Fibroblast of the aortic adventitia (primary cell): ENCODE results near the gene SHKBP1. TPM values are rescaled to one million over a fixed set of nuclear protein-coding genes. Genes with fewer than 3 reads are reported as not detected.

Experiments
- DNase-seq: peaks from one replicate; pipeline ENCODE4 v3.0.0-alpha.2; 2010; ENCODE audit warnings: low read depth
- H3K4me3 ChIP-seq: 2 replicates; pipeline ENCODE4 v1.5.1; 2011; ENCODE audit warnings: low read depth, mild to moderate bottlenecking, control low read depth, low read length, moderate library complexity
- total RNA-seq: library from RNA; depleted of rRNA; stranded (reverse); fragments of >200 nt; gene quantifications from 2 replicates; pipeline ENCODE4 v1.2.3, GENCODE V29; 2012; ENCODE audit warnings: low replicate concordance
- TF ChIP-seq, protein P1 (sequence below): IDR thresholded peaks from 2 replicates; pipeline ENCODE4 v1.5.1; 2011; ENCODE audit warnings: mild to moderate bottlenecking, low read length, control low read depth, inconsistent platforms; ENCODE audit not compliant: insufficient read depth

The SHKBP1 gene
- total RNA-seq, 1 donor = 24.9 TPM

DNA sequence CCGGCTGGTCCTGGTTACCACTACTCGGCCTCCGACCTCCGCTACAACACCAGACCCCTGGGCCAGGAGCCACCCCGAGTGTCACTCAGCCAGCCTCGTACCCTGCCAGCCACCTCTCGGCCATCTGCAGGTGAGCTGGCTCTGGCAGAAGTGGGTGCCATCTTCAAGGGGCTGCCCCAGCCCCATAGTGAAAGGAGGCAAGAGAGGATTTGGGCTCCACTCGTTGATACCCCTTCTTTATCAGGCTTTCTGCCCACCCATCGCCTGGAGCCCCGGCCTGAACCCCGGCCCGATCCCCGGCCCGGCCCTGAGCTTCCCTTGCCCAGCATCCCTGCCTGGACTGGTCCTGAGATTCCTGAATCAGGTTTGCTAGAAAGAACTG lies 31.6 kb downstream of the SHKBP1 start:
- no peak for DNase-seq
- H3K4me3 ChIP-seq = no peak overlapping the region
- TF ChIP-seq, protein P1, sequence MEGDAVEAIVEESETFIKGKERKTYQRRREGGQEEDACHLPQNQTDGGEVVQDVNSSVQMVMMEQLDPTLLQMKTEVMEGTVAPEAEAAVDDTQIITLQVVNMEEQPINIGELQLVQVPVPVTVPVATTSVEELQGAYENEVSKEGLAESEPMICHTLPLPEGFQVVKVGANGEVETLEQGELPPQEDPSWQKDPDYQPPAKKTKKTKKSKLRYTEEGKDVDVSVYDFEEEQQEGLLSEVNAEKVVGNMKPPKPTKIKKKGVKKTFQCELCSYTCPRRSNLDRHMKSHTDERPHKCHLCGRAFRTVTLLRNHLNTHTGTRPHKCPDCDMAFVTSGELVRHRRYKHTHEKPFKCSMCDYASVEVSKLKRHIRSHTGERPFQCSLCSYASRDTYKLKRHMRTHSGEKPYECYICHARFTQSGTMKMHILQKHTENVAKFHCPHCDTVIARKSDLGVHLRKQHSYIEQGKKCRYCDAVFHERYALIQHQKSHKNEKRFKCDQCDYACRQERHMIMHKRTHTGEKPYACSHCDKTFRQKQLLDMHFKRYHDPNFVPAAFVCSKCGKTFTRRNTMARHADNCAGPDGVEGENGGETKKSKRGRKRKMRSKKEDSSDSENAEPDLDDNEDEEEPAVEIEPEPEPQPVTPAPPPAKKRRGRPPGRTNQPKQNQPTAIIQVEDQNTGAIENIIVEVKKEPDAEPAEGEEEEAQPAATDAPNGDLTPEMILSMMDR = no peak

DNA sequence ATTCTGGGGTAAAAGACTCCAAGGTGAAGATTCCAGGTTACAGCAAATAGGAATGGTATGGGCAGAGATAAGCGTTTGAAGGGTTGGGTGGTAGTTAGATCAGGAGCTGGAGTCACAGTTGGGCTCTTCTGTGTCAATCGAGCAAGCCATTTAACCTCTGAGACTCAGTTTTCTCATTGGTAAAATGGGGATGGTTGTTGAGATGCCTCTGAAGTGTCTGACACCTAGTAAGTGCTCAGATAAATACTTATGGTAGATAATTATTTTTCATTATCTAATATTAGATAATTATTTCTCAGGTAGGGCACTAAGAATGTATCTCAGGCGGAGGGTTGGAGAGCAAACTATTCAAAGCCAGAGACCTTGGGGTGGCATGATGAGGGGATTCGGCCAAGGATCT lies 32.3 kb downstream of the SHKBP1 start:
- DNase-seq = no peak
- TF ChIP-seq, protein P1 = no peak
- no peak overlapping the region for H3K4me3 ChIP-seq

DNA sequence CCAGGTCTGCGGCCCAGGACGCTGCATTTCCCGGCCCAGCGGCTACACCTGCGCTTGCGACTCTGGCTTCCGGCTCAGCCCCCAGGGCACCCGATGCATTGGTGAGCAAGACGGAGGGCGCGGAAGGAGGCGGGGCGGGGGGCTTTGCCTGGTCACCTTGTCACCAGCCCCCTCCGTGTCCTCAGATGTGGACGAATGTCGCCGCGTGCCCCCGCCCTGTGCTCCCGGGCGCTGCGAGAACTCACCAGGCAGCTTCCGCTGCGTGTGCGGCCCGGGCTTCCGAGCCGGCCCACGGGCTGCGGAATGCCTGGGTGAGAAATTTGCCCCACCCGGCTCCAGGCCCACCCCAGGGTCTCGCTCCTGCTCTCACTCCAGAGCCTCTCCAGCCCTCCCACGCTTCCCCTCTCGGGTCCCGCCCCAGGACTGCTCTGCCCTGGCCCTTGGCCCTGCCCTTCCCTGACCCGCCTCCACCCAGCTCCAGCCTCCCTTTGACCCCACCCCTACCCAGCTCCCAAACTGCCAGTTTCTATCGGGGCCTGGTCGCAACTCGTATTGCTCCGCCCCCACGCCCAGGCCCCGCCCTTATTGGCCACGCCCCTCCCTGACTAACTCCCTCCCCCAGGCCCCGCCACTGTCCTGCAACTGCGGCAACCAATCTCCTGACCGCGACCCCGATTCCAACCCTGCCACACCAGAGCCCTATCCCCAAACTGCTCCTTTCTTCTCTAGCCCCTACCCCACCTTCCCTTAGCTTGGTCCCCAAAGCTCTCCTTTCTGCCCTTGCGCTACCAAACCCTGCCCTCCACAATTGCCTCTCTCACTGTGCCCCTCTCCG lies 33.1 kb downstream of the SHKBP1 start:
- peak; percentile 73 for DNase-seq
- TF ChIP-seq, protein P1 = no peak
- peak overlapping the region; percentile 35 for H3K4me3 ChIP-seq

DNA sequence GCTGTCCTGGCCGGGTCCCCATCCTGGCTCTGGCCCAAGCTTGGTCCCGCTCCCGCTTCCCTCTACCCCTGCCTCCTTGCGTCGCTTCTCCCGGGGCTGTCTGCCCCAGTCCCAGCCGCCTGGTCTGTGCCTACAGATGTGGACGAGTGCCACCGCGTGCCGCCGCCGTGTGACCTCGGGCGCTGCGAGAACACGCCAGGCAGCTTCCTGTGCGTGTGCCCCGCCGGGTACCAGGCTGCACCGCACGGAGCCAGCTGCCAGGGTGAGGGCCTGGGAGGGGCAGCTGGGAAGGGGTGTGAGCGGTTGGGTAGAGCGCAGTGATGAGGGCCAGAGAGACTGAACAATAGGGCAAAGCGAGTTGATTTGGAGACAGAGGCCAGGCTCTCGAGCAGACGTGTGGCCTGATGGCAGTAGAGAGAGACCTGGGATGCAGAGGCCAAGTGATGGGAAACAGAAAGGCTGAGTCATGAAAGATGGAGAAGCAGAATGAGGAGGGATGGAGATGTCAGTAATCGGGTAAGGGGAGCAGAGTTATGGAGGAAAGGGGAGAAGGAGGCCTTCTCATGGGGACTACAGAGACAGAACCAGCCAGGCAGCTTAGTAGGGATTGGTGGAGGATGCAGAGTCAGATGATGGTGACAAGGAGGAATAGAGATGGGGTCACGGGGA lies 33.9 kb downstream of the SHKBP1 start:
- no peak for DNase-seq
- TF ChIP-seq, protein P1 = no peak
- no peak overlapping the region for H3K4me3 ChIP-seq

DNA sequence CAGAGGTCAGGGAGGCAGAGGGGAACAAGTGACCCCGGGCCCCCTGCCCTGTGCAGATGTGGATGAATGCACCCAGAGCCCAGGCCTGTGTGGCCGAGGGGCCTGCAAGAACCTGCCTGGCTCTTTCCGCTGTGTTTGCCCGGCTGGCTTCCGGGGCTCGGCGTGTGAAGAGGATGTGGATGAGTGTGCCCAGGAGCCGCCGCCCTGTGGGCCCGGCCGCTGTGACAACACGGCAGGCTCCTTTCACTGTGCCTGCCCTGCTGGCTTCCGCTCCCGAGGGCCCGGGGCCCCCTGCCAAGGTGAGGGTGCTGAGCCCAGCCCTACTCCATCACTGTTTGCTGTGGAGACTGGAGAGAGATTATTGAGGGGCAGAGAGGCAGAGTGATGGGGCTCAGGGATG lies 34.4 kb downstream of the SHKBP1 start:
- DNase-seq = no peak
- TF ChIP-seq, protein P1 = no peak
- H3K4me3 ChIP-seq = no peak overlapping the region

DNA sequence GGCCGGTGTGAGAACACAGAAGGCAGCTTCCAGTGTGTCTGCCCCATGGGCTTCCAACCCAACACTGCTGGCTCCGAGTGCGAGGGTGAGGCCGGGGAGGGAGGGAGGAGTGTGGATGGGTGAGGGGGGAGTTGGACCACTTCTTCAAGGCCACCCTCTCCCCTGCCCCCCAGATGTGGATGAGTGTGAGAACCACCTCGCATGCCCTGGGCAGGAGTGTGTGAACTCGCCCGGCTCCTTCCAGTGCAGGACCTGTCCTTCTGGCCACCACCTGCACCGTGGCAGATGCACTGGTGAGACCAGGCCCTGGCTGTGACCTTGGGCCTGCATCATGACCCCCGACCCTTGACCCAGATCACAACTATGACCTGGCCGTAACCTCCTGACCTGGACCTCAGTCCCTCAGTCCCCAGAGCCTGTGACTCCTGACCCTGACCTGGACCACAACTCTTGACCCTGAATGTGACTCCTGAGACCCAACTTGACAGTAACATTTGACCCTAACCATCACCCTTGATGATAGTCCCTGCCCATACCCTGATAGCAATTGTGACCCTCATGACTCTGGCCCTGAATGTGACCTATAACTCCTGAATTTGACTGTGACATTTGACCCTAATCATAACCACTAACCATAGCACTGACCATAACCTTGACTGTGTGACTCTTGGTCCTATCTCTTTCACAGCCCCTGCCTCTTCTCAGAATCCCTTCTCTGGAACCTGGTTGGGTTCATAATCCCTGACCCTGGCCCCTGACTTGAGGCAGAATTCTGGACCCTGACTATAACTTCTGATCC lies 35.4 kb downstream of the SHKBP1 start:
- H3K4me3 ChIP-seq = no peak overlapping the region
- no peak for DNase-seq
- TF ChIP-seq, protein P1 = no peak
